ENCODE measurements around the gene C4B. TPM values are rescaled to one million over a fixed set of nuclear protein-coding genes. Genes with fewer than 3 reads are reported as not detected.
A peak's percentile ranks its signal among the peaks of the same experiment; 100 is the strongest.

Gene C4B
- total and polyA plus RNA-seq, 9 of the 15 experiments (the other 6 are each of a cell fraction or from before 2014, with no cell fraction given): 0.32 to 8.8 (median 5.4) TPM

DNA sequence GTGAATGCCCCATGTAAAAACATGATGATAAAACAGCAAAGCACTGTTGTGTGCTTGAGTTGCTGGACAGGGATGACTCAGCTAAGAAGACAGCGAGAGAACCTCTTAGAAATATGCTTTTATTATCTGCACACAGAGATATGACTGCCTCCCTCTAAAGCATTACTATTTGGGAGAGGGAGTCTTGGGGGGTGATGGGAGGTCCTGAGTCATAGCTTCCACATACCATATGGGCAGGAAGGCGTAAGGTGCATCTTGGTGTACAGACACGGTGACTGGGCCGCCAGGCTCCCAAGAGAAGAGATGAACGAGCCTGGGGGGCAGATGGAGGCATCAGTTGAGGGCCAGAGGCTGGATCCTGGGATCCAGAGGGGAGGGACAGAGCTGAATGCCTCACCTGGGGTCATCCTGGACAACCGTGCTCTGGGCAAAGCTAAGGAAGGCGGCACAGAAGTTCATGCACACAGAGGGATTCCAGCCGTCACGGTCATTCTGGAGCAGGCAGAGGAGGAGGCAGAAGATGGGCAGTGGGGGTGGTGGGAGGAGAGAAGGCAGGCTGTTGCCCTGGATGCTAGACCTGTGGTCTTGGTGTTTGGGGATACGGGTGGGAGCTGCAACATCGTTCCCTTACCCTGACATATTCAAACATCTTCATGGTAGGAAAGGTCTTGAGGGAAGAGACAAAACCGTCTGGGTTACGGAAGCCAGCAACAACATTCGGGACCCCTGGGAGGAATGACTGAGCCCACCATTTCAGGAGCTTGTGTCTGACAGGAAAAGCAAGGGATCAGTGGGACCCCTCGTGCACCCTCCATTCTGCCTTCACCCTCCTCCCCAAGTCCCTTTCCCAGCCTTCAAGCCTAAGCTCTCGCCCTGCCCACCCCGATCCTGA is 44.6 kb upstream of the C4B start (continued):
- TF ChIP-seq SOX6 (IDR thresholded peaks at IDR 0.05) (peak; percentile 45; the same call in 1 of the 2 replicates), BCOR (IDR thresholded peaks at IDR 0.05) (no peak), HSF4 (CRISPR knock-in tag; IDR thresholded peaks at IDR 0.05; ENCODE audit: borderline replicate concordance) (no peak), ZNF121 (CRISPR knock-in tag; conservative IDR thresholded peaks at IDR 0.05) (no peak), ZNF589 (CRISPR knock-in tag; IDR thresholded peaks at IDR 0.05; ENCODE audit: low read depth) (no peak), THRAP3 (IDR thresholded peaks at IDR 0.05; ENCODE audit: borderline replicate concordance) (peak; percentile 26; the same call in 1 of the 2 replicates), ATF7 (IDR thresholded peaks at IDR 0.05) (0 out of 2 replicates have a peak, but pooled peaks have one; percentile 51), NR2C1 (IDR thresholded peaks at IDR 0.05) (no peak), NR2C1 (tag; IDR thresholded peaks at IDR 0.05) (no peak; the same call in 1 of the 2 replicates), NRF1 (conservative IDR thresholded peaks at IDR 0.05 in 1 of 2, IDR thresholded peaks at IDR 0.05 in 1 of 2) (peak; percentile 14 to 38; a peak in 1 of 4 replicates)
- TF ChIP-seq, protein P1, sequence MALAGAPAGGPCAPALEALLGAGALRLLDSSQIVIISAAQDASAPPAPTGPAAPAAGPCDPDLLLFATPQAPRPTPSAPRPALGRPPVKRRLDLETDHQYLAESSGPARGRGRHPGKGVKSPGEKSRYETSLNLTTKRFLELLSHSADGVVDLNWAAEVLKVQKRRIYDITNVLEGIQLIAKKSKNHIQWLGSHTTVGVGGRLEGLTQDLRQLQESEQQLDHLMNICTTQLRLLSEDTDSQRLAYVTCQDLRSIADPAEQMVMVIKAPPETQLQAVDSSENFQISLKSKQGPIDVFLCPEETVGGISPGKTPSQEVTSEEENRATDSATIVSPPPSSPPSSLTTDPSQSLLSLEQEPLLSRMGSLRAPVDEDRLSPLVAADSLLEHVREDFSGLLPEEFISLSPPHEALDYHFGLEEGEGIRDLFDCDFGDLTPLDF (CRISPR knock-in tag; IDR thresholded peaks at IDR 0.05): no peak
- TF ChIP-seq, protein P2, sequence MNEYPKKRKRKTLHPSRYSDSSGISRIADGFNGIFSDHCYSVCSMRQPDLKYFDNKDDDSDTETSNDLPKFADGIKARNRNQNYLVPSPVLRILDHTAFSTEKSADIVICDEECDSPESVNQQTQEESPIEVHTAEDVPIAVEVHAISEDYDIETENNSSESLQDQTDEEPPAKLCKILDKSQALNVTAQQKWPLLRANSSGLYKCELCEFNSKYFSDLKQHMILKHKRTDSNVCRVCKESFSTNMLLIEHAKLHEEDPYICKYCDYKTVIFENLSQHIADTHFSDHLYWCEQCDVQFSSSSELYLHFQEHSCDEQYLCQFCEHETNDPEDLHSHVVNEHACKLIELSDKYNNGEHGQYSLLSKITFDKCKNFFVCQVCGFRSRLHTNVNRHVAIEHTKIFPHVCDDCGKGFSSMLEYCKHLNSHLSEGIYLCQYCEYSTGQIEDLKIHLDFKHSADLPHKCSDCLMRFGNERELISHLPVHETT (CRISPR knock-in tag; conservative IDR thresholded peaks at IDR 0.05 in 1 of 2, IDR thresholded peaks at IDR 0.05 in 1 of 2): 0 out of 4 replicates have a peak, but pooled peaks of 1 of the 2 experiments have one; percentile 40
- TF ChIP-seq, protein P3, sequence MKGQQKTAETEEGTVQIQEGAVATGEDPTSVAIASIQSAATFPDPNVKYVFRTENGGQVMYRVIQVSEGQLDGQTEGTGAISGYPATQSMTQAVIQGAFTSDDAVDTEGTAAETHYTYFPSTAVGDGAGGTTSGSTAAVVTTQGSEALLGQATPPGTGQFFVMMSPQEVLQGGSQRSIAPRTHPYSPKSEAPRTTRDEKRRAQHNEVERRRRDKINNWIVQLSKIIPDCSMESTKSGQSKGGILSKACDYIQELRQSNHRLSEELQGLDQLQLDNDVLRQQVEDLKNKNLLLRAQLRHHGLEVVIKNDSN (CRISPR knock-in tag; IDR thresholded peaks at IDR 0.05): no peak
- TF ChIP-seq, protein P4, sequence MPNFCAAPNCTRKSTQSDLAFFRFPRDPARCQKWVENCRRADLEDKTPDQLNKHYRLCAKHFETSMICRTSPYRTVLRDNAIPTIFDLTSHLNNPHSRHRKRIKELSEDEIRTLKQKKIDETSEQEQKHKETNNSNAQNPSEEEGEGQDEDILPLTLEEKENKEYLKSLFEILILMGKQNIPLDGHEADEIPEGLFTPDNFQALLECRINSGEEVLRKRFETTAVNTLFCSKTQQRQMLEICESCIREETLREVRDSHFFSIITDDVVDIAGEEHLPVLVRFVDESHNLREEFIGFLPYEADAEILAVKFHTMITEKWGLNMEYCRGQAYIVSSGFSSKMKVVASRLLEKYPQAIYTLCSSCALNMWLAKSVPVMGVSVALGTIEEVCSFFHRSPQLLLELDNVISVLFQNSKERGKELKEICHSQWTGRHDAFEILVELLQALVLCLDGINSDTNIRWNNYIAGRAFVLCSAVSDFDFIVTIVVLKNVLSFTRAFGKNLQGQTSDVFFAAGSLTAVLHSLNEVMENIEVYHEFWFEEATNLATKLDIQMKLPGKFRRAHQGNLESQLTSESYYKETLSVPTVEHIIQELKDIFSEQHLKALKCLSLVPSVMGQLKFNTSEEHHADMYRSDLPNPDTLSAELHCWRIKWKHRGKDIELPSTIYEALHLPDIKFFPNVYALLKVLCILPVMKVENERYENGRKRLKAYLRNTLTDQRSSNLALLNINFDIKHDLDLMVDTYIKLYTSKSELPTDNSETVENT (CRISPR knock-in tag; IDR thresholded peaks at IDR 0.05): no peak
- TF ChIP-seq, protein P5, sequence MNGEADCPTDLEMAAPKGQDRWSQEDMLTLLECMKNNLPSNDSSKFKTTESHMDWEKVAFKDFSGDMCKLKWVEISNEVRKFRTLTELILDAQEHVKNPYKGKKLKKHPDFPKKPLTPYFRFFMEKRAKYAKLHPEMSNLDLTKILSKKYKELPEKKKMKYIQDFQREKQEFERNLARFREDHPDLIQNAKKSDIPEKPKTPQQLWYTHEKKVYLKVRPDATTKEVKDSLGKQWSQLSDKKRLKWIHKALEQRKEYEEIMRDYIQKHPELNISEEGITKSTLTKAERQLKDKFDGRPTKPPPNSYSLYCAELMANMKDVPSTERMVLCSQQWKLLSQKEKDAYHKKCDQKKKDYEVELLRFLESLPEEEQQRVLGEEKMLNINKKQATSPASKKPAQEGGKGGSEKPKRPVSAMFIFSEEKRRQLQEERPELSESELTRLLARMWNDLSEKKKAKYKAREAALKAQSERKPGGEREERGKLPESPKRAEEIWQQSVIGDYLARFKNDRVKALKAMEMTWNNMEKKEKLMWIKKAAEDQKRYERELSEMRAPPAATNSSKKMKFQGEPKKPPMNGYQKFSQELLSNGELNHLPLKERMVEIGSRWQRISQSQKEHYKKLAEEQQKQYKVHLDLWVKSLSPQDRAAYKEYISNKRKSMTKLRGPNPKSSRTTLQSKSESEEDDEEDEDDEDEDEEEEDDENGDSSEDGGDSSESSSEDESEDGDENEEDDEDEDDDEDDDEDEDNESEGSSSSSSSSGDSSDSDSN (IDR thresholded peaks at IDR 0.05; ENCODE audit: borderline replicate concordance in 1 of 2, low read depth in 2 of 2, low read length in 2 of 2): peak in 1 of 2 experiments; percentile 63; a peak in 1 of 4 replicates
- TF ChIP-seq, protein P6, sequence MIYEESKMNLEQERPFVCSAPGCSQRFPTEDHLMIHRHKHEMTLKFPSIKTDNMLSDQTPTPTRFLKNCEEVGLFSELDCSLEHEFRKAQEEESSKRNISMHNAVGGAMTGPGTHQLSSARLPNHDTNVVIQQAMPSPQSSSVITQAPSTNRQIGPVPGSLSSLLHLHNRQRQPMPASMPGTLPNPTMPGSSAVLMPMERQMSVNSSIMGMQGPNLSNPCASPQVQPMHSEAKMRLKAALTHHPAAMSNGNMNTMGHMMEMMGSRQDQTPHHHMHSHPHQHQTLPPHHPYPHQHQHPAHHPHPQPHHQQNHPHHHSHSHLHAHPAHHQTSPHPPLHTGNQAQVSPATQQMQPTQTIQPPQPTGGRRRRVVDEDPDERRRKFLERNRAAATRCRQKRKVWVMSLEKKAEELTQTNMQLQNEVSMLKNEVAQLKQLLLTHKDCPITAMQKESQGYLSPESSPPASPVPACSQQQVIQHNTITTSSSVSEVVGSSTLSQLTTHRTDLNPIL (CRISPR knock-in tag; IDR thresholded peaks at IDR 0.05): no peak

Data from K562 (cell line).